Measurements from ENCODE around the gene HDLBP. TPM values are rescaled to one million over a fixed set of nuclear protein-coding genes. Genes with fewer than 3 reads are reported as not detected.

HDLBP gene
- total RNA-seq, 2 experiments from 2014 or later = 243 to 251 TPM

- POLR2A ChIA-PET = no interaction called here
- H3K9me3 Mint-ChIP-seq = no peaks in the 10 kb centered on the region
- H3K27ac Mint-ChIP-seq = no peak overlapping the region
- no peaks in the 10 kb centered on the region for H3K27me3 Mint-ChIP-seq
- CTCF ChIA-PET = interaction anchor here (0.7 kb wide), 1 partner anchor 322 kb away, joined by 3 read pairs; no protein-coding TSS in a partner anchor
- intact Hi-C loops (cut with micrococcal nuclease) = no loop called here
- peaks cover 19% of the 10 kb centered on the region for H3K36me3 Mint-ChIP-seq
- no peak for DNase-seq
- no peak overlapping the region for H3K4me3 Mint-ChIP-seq
- H3K4me1 Mint-ChIP-seq (ENCODE audit: low read depth) = peaks cover 8% of the 10 kb centered on the region
These were observed 130.6 kb downstream of the HDLBP start for GRCh38 chr2:241184901-241185300.

GRCh38 chr2:241183221-241183620 lies 132.3 kb downstream of the HDLBP start:
- Mint-ChIP-seq H3K4me3 (no peak overlapping the region), H3K36me3 (peaks cover 26% of the 10 kb centered on the region), H3K27ac (no peak overlapping the region), H3K27me3 (no peaks in the 10 kb centered on the region), H3K4me1 (ENCODE audit: low read depth) (peaks cover 19% of the 10 kb centered on the region), H3K9me3 (no peaks in the 10 kb centered on the region)
- ChIA-PET POLR2A (no interaction called here), CTCF (no interaction called here)
- intact Hi-C loops (cut with micrococcal nuclease) = no loop called here
- DNase-seq = no peak

- POLR2A ChIA-PET = no interaction called here
- DNase-seq = no peak
These were observed 132.8 kb downstream of the HDLBP start for GRCh38 chr2:241182531-241183133.

GRCh38 chr2:241182126-241182525 lies 133.3 kb downstream of the HDLBP start:
- ChIA-PET CTCF (no interaction called here), POLR2A (no interaction called here)
- intact Hi-C loops (cut with micrococcal nuclease) = no loop called here
- DNase-seq = no peak
- H3K4me1 Mint-ChIP-seq (ENCODE audit: low read depth) = peaks cover 19% of the 10 kb centered on the region
- H3K36me3 Mint-ChIP-seq = peaks cover 28% of the 10 kb centered on the region
- no peak overlapping the region for H3K27ac Mint-ChIP-seq
- H3K9me3 Mint-ChIP-seq = no peaks in the 10 kb centered on the region
- H3K4me3 Mint-ChIP-seq = no peak overlapping the region
- no peaks in the 10 kb centered on the region for H3K27me3 Mint-ChIP-seq

More at GRCh38 chr2:241182531-241183133, 132.8 kb downstream of the HDLBP start:
- peaks cover 19% of the 10 kb centered on the region for H3K4me1 Mint-ChIP-seq (ENCODE audit: low read depth)
- peaks cover 28% of the 10 kb centered on the region for H3K36me3 Mint-ChIP-seq
- intact Hi-C loops (cut with micrococcal nuclease) = no loop called here
- H3K9me3 Mint-ChIP-seq = no peaks in the 10 kb centered on the region
- no peaks in the 10 kb centered on the region for H3K27me3 Mint-ChIP-seq
- H3K4me3 Mint-ChIP-seq = no peak overlapping the region
- H3K27ac Mint-ChIP-seq = no peak overlapping the region
- CTCF ChIA-PET = no interaction called here

- CTCF ChIA-PET = interaction anchor here (0.6 to 1.5 kb wide), 2 partner anchors 31 to 506 kb away, joined by 3 to 6 read pairs; partner anchors contain the start of genes DTYMK and PASK
- intact Hi-C loops (cut with micrococcal nuclease) = loop anchor here (1.0 kb wide), 3 partner anchors 25 to 264 kb away; partner anchors contain the start of gene PPP1R7
- Mint-ChIP-seq H3K9me3 (no peaks in the 10 kb centered on the region), H3K4me3 (no peak overlapping the region), H3K36me3 (peaks cover 31% of the 10 kb centered on the region), H3K27ac (no peak overlapping the region), H3K4me1 (ENCODE audit: low read depth) (peaks cover 19% of the 10 kb centered on the region), H3K27me3 (no peaks in the 10 kb centered on the region)
- no peak for DNase-seq
- POLR2A ChIA-PET = interaction anchor here (1.2 to 1.9 kb wide), 3 partner anchors 26 to 38 kb away, joined by 3 to 6 read pairs (median 4); partner anchors contain the start of gene PASK
These were observed 135.0 kb downstream of the HDLBP start for GRCh38 chr2:241180495-241180894.

GRCh38 chr2:241179899-241180298 lies 135.6 kb downstream of the HDLBP start:
- intact Hi-C loops (cut with micrococcal nuclease) = loop anchor here (1.0 kb wide), 3 partner anchors 25 to 264 kb away; partner anchors contain the start of gene PPP1R7
- POLR2A ChIA-PET = interaction anchor here (1.2 to 1.9 kb wide), 3 partner anchors 25 to 39 kb away, joined by 3 to 6 read pairs (median 4); partner anchors contain the start of gene PASK
- Mint-ChIP-seq H3K4me3 (no peak overlapping the region), H3K4me1 (ENCODE audit: low read depth) (peaks cover 19% of the 10 kb centered on the region), H3K27me3 (no peaks in the 10 kb centered on the region), H3K36me3 (peaks cover 35% of the 10 kb centered on the region), H3K9me3 (no peaks in the 10 kb centered on the region), H3K27ac (peak overlapping the region; percentile 69)
- CTCF ChIA-PET = interaction anchor here (1.5 kb wide), 1 partner anchor 31 kb away, joined by 6 read pairs; the partner anchor contains the start of gene PASK
- peak; percentile 78 for DNase-seq

GRCh38 chr2:241178961-241179360 lies 136.5 kb downstream of the HDLBP start:
- intact Hi-C loops (cut with micrococcal nuclease) = no loop called here
- no peaks in the 10 kb centered on the region for H3K9me3 Mint-ChIP-seq
- no peak overlapping the region for H3K4me3 Mint-ChIP-seq
- DNase-seq = no peak
- POLR2A ChIA-PET = no interaction called here
- H3K36me3 Mint-ChIP-seq = peaks cover 37% of the 10 kb centered on the region
- H3K27ac Mint-ChIP-seq = no peak overlapping the region
- no peaks in the 10 kb centered on the region for H3K27me3 Mint-ChIP-seq
- peaks cover 19% of the 10 kb centered on the region for H3K4me1 Mint-ChIP-seq (ENCODE audit: low read depth)
- CTCF ChIA-PET = no interaction called here

- POLR2A ChIA-PET = no interaction called here
- Mint-ChIP-seq H3K9me3 (no peaks in the 10 kb centered on the region), H3K4me1 (ENCODE audit: low read depth) (peaks cover 19% of the 10 kb centered on the region), H3K27me3 (no peaks in the 10 kb centered on the region), H3K36me3 (peaks cover 36% of the 10 kb centered on the region), H3K4me3 (no peak overlapping the region), H3K27ac (no peak overlapping the region)
- intact Hi-C loops (cut with micrococcal nuclease) = no loop called here
- DNase-seq = no peak
- CTCF ChIA-PET = no interaction called here
These were observed 137.7 kb downstream of the HDLBP start for GRCh38 chr2:241177526-241178334.

Other genes starting within 250 kb of the HDLBP start
- 10 to 100 TPM; 43.9 to 46.0 TPM for gene MTERF4, start 213.4 kb downstream of the HDLBP start, total RNA-seq
- 100 to 1,000 TPM in 1 of 2 experiments, 10 to 100 TPM in 1; 86.1 to 100 TPM for gene PASK, start 166.2 kb downstream of the HDLBP start, total RNA-seq
- 100 to 1,000 TPM; 123 to 132 TPM for gene PPP1R7, start 165.2 kb downstream of the HDLBP start, total RNA-seq
- gene ANO7, start 127.0 kb downstream of the HDLBP start, total RNA-seq = 1 to 10 TPM; 1.4 to 2.1 TPM
- gene SEPTIN2, start 253 bp upstream of the HDLBP start, total RNA-seq = 100 to 1,000 TPM; 255 to 261 TPM
- gene FARP2, start 40.6 kb upstream of the HDLBP start, total RNA-seq = 10 to 100 TPM; 25.1 to 29.5 TPM
- gene STK25, start 192.9 kb upstream of the HDLBP start, total RNA-seq = 10 to 100 TPM; 97.9 to 99.1 TPM
- gene BOK, start 243.1 kb upstream of the HDLBP start, total RNA-seq = under 1 TPM; 0.07 to 0.10 TPM

Measured in activated CD4-positive, alpha-beta memory T cell treated with anti-CD3 and anti-CD28 coated beads for 36 hours (primary cell).